Liver (tissue), 9 donors: Measurements from ENCODE around the gene TRMT10B. TPM values are rescaled to one million over a fixed set of nuclear protein-coding genes. Genes with fewer than 3 reads are reported as not detected.

Source experiments
- DNase-seq: peaks from one replicate; pipeline ENCODE4 v3.0.0-alpha.2; 2017; ENCODE audit warnings: low spot score
- H3K27ac ChIP-seq, 2 donors: one replicate each; pipeline ENCODE4 v1.7.0; 2013; ENCODE audit warnings: inconsistent platforms in 2 of 2, low read length in 2 of 2, control low read depth in 1 of 2, low read depth in 1 of 2, mild to moderate bottlenecking in 1 of 2
- H3K27me3 ChIP-seq, 4 donors: one replicate each; pipeline versions ENCODE4 v1.6.1 to v1.7.0; 2013; ENCODE audit warnings: low read length in 3 of 4, inconsistent platforms in 1 of 4, mild to moderate bottlenecking in 1 of 4, moderate library complexity in 1 of 4; ENCODE audit not compliant: control insufficient read depth in 4 of 4, insufficient read depth in 4 of 4
- H3K36me3 ChIP-seq, 4 donors: one replicate each; pipeline versions ENCODE4 v1.6.1 to v1.7.0; 2013; ENCODE audit warnings: low read length in 3 of 4, mild to moderate bottlenecking in 3 of 4, low read depth in 1 of 4, moderate library complexity in 1 of 4; ENCODE audit not compliant: control insufficient read depth in 4 of 4, insufficient read depth in 3 of 4
- H3K4me1 ChIP-seq, 4 donors: one replicate each; pipeline versions ENCODE4 v1.6.1 to v1.7.0; 2013; ENCODE audit warnings: low read length in 3 of 4, mild to moderate bottlenecking in 3 of 4, moderate library complexity in 1 of 4; ENCODE audit not compliant: control insufficient read depth in 4 of 4, insufficient read depth in 4 of 4
- H3K4me3 ChIP-seq, 3 donors: one replicate each; pipeline versions ENCODE4 v1.6.1 to v1.7.0; 2013; ENCODE audit warnings: low read length in 3 of 3, control low read depth in 1 of 3, low read depth in 1 of 3, mild to moderate bottlenecking in 1 of 3
- H3K9ac ChIP-seq, 2 donors: one replicate each; pipeline ENCODE4 v1.7.0; 2013; ENCODE audit warnings: low read length in 2 of 2, mild to moderate bottlenecking in 2 of 2, moderate library complexity in 2 of 2, control low read depth in 1 of 2, low read depth in 1 of 2
- H3K9me3 ChIP-seq, 4 donors: one replicate each; pipeline versions ENCODE4 v1.6.1 to v1.7.0; 2013; ENCODE audit warnings: low read length in 3 of 4; ENCODE audit not compliant: control insufficient read depth in 4 of 4
- EGR1 ChIP-seq, 2 donors: IDR thresholded peaks; 2 replicates each; pipeline ENCODE4 v1.6.1; 2016 to 2018; ENCODE audit warnings: antibody characterized with exemption in 2 of 2, low read depth in 2 of 2
- FOXA1 ChIP-seq: IDR thresholded peaks from 2 replicates; pipeline ENCODE4 v1.6.1; 2016; ENCODE audit warnings: antibody characterized with exemption
- FOXA2 ChIP-seq: IDR thresholded peaks from 2 replicates; pipeline ENCODE4 v1.6.1; 2016; ENCODE audit warnings: antibody characterized with exemption
- GABPA ChIP-seq, 2 donors: IDR thresholded peaks in 1 of 2; conservative IDR thresholded peaks in 1 of 2; 2 replicates each; pipeline ENCODE4 v1.6.1; 2016; ENCODE audit warnings: antibody characterized with exemption in 2 of 2, mild to moderate bottlenecking in 1 of 2, moderate library complexity in 1 of 2
- HNF4A ChIP-seq, 2 donors: conservative IDR thresholded peaks; 2 replicates each; pipeline ENCODE4 v1.6.1; 2016; ENCODE audit warnings: antibody characterized with exemption in 2 of 2, mild to moderate bottlenecking in 2 of 2
- HNF4G ChIP-seq: IDR thresholded peaks from 2 replicates; pipeline ENCODE4 v1.6.1; 2016; ENCODE audit warnings: antibody characterized with exemption
- JUND ChIP-seq, 2 donors: IDR thresholded peaks; 2 replicates each; pipeline ENCODE4 v1.6.1; 2016; ENCODE audit warnings: antibody characterized with exemption in 2 of 2
- NR2F2 ChIP-seq: IDR thresholded peaks from 2 replicates; pipeline ENCODE4 v1.6.1; 2016; ENCODE audit warnings: antibody characterized with exemption
- RAD21 ChIP-seq, 2 donors: IDR thresholded peaks; 2 replicates each; pipeline ENCODE4 v1.6.1; 2016; ENCODE audit warnings: antibody characterized with exemption in 2 of 2, mild to moderate bottlenecking in 2 of 2
- RXRA ChIP-seq, 2 donors: IDR thresholded peaks; 2 replicates each; pipeline ENCODE4 v1.6.1; 2017 to 2018; ENCODE audit warnings: antibody characterized with exemption in 2 of 2, mild to moderate bottlenecking in 1 of 2
- SP1 ChIP-seq: IDR thresholded peaks from 2 replicates; pipeline ENCODE4 v1.6.1; 2018; ENCODE audit warnings: antibody characterized with exemption, mild to moderate bottlenecking
- TAF1 ChIP-seq: conservative IDR thresholded peaks from 2 replicates; pipeline ENCODE4 v1.6.1; 2016; ENCODE audit warnings: antibody characterized with exemption, mild to moderate bottlenecking
- YY1 ChIP-seq: IDR thresholded peaks from 2 replicates; pipeline ENCODE4 v1.6.1; 2016; ENCODE audit warnings: antibody characterized with exemption, mild to moderate bottlenecking
- WGBS: extraction: QIAGEN DNeasy Blood & Tissue Kit; methylation state at CpG from one replicate; pipeline ENCODE4 v1.1.7; 2013; 5-methylcytosine and 5-hydroxymethylcytosine counted together
- polyA plus RNA-seq, 2 donors: library from polyadenylated mRNA; stranded (reverse) in 1 of 2; unstranded in 1 of 2; fragments of 200-250 nt in 1 of 2; fragments of >200 nt in 1 of 2; fragmentation: Nextera tagmentation in 1 of 2; extraction: Ambion mirVana in 1 of 2; gene quantifications; one replicate each; pipeline versions ENCODE4 v1.2.1 to v1.2.3, GENCODE V29; 2013 to 2015
- total RNA-seq, 2 donors: library from RNA; depleted of rRNA; stranded (reverse); fragments of >200 nt; gene quantifications; one replicate each; pipeline ENCODE4 v1.2.3, GENCODE V29; 2014
- TF ChIP-seq, protein P1 (sequence below): IDR thresholded peaks from 2 replicates; pipeline ENCODE4 v1.6.1; 2016; ENCODE audit warnings: antibody characterized with exemption
- TF ChIP-seq, protein P2 (sequence below): IDR thresholded peaks from 2 replicates; pipeline ENCODE4 v1.6.1; 2016; ENCODE audit warnings: antibody characterized with exemption
- TF ChIP-seq, protein P3 (sequence below): fragments of 150-350 bp; IDR thresholded peaks from 2 replicates; pipeline ENCODE4 v1.5.1; 2017; ENCODE audit warnings: improper control_type of control experiment, low read depth, low read length; ENCODE audit not compliant: missing input control
- TF ChIP-seq, protein P4 (sequence below): IDR thresholded peaks from 2 replicates; pipeline ENCODE4 v1.6.1; 2016; ENCODE audit warnings: antibody characterized with exemption
- TF ChIP-seq, protein P5 (sequence below): IDR thresholded peaks from 2 replicates; pipeline ENCODE4 v1.6.1; 2016; ENCODE audit warnings: antibody characterized with exemption, mild to moderate bottlenecking
- donor health status: healthy.
- donor health status: healthy.
- donor health status: healthy.
- donor health status: healthy.
- donor health status: healthy.

The TRMT10B gene
- total and polyA plus RNA-seq, 4 donors = 1.9 to 3.9 (median 2.1) TPM

DNA sequence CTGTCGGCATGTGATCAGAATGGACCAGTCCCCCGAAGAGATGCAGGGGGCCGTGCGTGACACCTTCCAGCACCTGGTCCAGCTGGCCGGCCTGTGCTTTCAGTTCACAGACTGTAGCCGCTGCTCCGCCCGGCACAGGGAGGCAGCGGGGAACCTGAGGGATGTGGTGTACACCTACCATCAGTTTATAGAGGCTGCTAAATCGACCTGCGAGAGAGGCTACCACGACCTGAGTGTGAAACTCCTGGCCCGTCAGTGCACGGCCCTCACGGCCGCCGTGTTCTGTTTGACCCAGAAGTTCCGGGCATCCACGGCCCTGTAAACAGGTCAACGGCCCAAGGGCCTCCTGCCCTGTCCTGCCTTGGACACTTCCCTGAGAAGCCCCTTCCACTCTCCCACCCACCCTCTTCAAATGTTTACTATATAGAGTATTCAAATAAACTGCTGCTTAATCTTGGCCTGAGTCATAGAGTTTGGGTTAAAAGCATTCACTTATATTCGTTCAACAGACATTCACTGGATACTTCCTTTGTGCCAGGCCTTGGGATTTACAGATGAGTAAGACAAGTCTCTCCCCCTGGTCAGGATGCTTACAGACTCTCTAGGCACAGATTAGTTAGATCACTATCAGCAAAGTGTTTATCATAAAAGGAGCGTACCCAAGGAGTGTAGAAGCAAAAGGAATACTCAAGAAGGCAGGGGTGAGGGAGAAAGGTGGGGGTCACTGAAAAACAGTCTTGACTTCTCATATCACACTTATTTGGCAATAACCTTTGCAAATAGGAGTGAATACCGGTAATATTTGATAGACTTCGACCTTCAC, 6.9 kb upstream of the TRMT10B start:
- no peak for DNase-seq
- no peaks in the 10 kb centered on the region for H3K4me1 ChIP-seq
- H3K9ac ChIP-seq = no peak overlapping the region
- no peak overlapping the region for H3K4me3 ChIP-seq
- H3K27ac ChIP-seq = no peak overlapping the region
- TF ChIP-seq FOXA2 = no peak
- TF ChIP-seq, protein P1, sequence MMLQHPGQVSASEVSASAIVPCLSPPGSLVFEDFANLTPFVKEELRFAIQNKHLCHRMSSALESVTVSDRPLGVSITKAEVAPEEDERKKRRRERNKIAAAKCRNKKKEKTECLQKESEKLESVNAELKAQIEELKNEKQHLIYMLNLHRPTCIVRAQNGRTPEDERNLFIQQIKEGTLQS = no peak
- TF ChIP-seq SP1 = no peak
- TF ChIP-seq, protein P2, sequence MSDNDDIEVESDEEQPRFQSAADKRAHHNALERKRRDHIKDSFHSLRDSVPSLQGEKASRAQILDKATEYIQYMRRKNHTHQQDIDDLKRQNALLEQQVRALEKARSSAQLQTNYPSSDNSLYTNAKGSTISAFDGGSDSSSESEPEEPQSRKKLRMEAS = no peak
- TF ChIP-seq TAF1 = no peak
- TF ChIP-seq, protein P3, sequence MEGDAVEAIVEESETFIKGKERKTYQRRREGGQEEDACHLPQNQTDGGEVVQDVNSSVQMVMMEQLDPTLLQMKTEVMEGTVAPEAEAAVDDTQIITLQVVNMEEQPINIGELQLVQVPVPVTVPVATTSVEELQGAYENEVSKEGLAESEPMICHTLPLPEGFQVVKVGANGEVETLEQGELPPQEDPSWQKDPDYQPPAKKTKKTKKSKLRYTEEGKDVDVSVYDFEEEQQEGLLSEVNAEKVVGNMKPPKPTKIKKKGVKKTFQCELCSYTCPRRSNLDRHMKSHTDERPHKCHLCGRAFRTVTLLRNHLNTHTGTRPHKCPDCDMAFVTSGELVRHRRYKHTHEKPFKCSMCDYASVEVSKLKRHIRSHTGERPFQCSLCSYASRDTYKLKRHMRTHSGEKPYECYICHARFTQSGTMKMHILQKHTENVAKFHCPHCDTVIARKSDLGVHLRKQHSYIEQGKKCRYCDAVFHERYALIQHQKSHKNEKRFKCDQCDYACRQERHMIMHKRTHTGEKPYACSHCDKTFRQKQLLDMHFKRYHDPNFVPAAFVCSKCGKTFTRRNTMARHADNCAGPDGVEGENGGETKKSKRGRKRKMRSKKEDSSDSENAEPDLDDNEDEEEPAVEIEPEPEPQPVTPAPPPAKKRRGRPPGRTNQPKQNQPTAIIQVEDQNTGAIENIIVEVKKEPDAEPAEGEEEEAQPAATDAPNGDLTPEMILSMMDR = no peak
- TF ChIP-seq FOXA1 = no peak
- no peak for TF ChIP-seq NR2F2
- no peak for TF ChIP-seq RAD21 (IDR thresholded peaks at IDR 0.05)
- TF ChIP-seq HNF4G = no peak
- TF ChIP-seq, protein P4, sequence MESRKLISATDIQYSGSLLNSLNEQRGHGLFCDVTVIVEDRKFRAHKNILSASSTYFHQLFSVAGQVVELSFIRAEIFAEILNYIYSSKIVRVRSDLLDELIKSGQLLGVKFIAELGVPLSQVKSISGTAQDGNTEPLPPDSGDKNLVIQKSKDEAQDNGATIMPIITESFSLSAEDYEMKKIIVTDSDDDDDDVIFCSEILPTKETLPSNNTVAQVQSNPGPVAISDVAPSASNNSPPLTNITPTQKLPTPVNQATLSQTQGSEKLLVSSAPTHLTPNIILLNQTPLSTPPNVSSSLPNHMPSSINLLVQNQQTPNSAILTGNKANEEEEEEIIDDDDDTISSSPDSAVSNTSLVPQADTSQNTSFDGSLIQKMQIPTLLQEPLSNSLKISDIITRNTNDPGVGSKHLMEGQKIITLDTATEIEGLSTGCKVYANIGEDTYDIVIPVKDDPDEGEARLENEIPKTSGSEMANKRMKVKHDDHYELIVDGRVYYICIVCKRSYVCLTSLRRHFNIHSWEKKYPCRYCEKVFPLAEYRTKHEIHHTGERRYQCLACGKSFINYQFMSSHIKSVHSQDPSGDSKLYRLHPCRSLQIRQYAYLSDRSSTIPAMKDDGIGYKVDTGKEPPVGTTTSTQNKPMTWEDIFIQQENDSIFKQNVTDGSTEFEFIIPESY = no peak
- TF ChIP-seq, protein P5, sequence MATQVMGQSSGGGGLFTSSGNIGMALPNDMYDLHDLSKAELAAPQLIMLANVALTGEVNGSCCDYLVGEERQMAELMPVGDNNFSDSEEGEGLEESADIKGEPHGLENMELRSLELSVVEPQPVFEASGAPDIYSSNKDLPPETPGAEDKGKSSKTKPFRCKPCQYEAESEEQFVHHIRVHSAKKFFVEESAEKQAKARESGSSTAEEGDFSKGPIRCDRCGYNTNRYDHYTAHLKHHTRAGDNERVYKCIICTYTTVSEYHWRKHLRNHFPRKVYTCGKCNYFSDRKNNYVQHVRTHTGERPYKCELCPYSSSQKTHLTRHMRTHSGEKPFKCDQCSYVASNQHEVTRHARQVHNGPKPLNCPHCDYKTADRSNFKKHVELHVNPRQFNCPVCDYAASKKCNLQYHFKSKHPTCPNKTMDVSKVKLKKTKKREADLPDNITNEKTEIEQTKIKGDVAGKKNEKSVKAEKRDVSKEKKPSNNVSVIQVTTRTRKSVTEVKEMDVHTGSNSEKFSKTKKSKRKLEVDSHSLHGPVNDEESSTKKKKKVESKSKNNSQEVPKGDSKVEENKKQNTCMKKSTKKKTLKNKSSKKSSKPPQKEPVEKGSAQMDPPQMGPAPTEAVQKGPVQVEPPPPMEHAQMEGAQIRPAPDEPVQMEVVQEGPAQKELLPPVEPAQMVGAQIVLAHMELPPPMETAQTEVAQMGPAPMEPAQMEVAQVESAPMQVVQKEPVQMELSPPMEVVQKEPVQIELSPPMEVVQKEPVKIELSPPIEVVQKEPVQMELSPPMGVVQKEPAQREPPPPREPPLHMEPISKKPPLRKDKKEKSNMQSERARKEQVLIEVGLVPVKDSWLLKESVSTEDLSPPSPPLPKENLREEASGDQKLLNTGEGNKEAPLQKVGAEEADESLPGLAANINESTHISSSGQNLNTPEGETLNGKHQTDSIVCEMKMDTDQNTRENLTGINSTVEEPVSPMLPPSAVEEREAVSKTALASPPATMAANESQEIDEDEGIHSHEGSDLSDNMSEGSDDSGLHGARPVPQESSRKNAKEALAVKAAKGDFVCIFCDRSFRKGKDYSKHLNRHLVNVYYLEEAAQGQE = no peak
- no peak for TF ChIP-seq GABPA (IDR thresholded peaks at IDR 0.05 in 1 of 2, conservative IDR thresholded peaks at IDR 0.05 in 1 of 2)
- TF ChIP-seq EGR1 (IDR thresholded peaks at IDR 0.05; ENCODE audit: low read depth in 2 of 2) = no peak
- no peak for TF ChIP-seq JUND (IDR thresholded peaks at IDR 0.05)
- no peak for TF ChIP-seq YY1
- TF ChIP-seq RXRA (IDR thresholded peaks at IDR 0.05) = no peak
- TF ChIP-seq HNF4A (conservative IDR thresholded peaks at IDR 0.05) = no peak
- no peaks in the 10 kb centered on the region for H3K9me3 ChIP-seq
- WGBS = 73% methylated on average over 24 of the region's 24 CpGs
- H3K27me3 ChIP-seq = no peaks in the 10 kb centered on the region
- H3K36me3 ChIP-seq = no peaks in the 10 kb centered on the region
